Pulmonary artery endothelial cell (primary cell): ENCODE measurements around the gene SZRD1. TPM values are rescaled to one million over a fixed set of nuclear protein-coding genes. Genes with fewer than 3 reads are reported as not detected.

Experiments used
- DNase-seq: peaks from one replicate; pipeline ENCODE4 v3.0.0-alpha.2; 2011; ENCODE audit warnings: low read depth, low spot score
- total RNA-seq: library from RNA; depleted of rRNA; stranded (reverse); fragments of >200 nt; gene quantifications from 2 replicates; pipeline ENCODE4 v1.2.3, GENCODE V29; 2014

SZRD1 gene
- total RNA-seq, 1 donor from 2014 or later = 35.5 TPM

GRCh38 chr1:16393570-16394521 lies 26.8 kb downstream of the SZRD1 start:
- DNase-seq = no peak

- DNase-seq = no peak
Observed at GRCh38 chr1:16394977-16395376, 27.9 kb downstream of the SZRD1 start.

GRCh38 chr1:16396591-16396990 lies 29.5 kb downstream of the SZRD1 start:
- peak; percentile 39 for DNase-seq

GRCh38 chr1:16397120-16397519 lies 30.1 kb downstream of the SZRD1 start:
- no peak for DNase-seq

- DNase-seq = no peak
Observed at GRCh38 chr1:16398371-16398953, 31.4 kb downstream of the SZRD1 start.

GRCh38 chr1:16402742-16403141 lies 35.7 kb downstream of the SZRD1 start:
- no peak for DNase-seq

- no peak for DNase-seq
Observed at GRCh38 chr1:16405441-16405840, 38.4 kb downstream of the SZRD1 start.

- DNase-seq = no peak
Observed at GRCh38 chr1:16406868-16407267, 39.8 kb downstream of the SZRD1 start.

- no peak for DNase-seq
Observed at GRCh38 chr1:16409536-16410152, 42.6 kb downstream of the SZRD1 start.

GRCh38 chr1:16410803-16411202 lies 43.8 kb downstream of the SZRD1 start:
- DNase-seq = no peak

- DNase-seq = no peak
Observed at GRCh38 chr1:16413191-16413590, 46.1 kb downstream of the SZRD1 start.

- no peak for DNase-seq
Observed at GRCh38 chr1:16418823-16419425, 51.9 kb downstream of the SZRD1 start.

- no peak for DNase-seq
Observed at GRCh38 chr1:16420424-16421118, 53.5 kb downstream of the SZRD1 start.

GRCh38 chr1:16421201-16421600 lies 54.2 kb downstream of the SZRD1 start:
- no peak for DNase-seq

GRCh38 chr1:16422041-16422440 lies 55.0 kb downstream of the SZRD1 start:
- no peak for DNase-seq

GRCh38 chr1:16425125-16426025 lies 58.3 kb downstream of the SZRD1 start:
- DNase-seq = no peak

- no peak for DNase-seq
Observed at GRCh38 chr1:16430606-16431005, 63.6 kb downstream of the SZRD1 start.

GRCh38 chr1:16433030-16433429 lies 66.0 kb downstream of the SZRD1 start:
- no peak for DNase-seq

GRCh38 chr1:16434007-16434406 lies 67.0 kb downstream of the SZRD1 start:
- DNase-seq = no peak

- no peak for DNase-seq
Observed at GRCh38 chr1:16434501-16434900, 67.5 kb downstream of the SZRD1 start.
